MG63 (cell line): ENCODE data around the gene RBM4. TPM values are rescaled to one million over a fixed set of nuclear protein-coding genes. Genes with fewer than 3 reads are reported as not detected.

ENCODE experiments used
- DNase-seq: peaks from one replicate; pipeline ENCODE4 v3.0.0-alpha.2; 2020
- H3K27me3 ChIP-seq: fragments of 250-450 bp; sonication (Bioruptor Pico); 2 replicates; pipeline ENCODE4 v1.5.1; 2020; ENCODE audit warnings: mild to moderate bottlenecking, moderate library complexity
- H3K36me3 ChIP-seq: fragments of 250-450 bp; sonication (Bioruptor Pico); 2 replicates; pipeline ENCODE4 v1.5.1; 2020; ENCODE audit warnings: mild to moderate bottlenecking, moderate library complexity
- H3K4me3 ChIP-seq: fragments of 250-450 bp; sonication (Bioruptor Pico); 2 replicates; pipeline ENCODE4 v1.5.1; 2020; ENCODE audit warnings: mild to moderate bottlenecking, moderate library complexity
- H3K9me3 ChIP-seq: fragments of 250-450 bp; sonication (Bioruptor Pico); 2 replicates; pipeline ENCODE4 v1.5.1; 2020; ENCODE audit warnings: mild to moderate bottlenecking, moderate library complexity
- total RNA-seq: library from RNA; depleted of rRNA; stranded (reverse); fragments of >200 nt; shearing (Covaris generic); gene quantifications from 2 replicates; pipeline ENCODE4 v1.2.3, GENCODE V29; 2014; ENCODE audit warnings: low replicate concordance

The RBM4 gene
- total RNA-seq, 1 experiment from 2014 or later, result 213 TPM

GRCh38 chr11:66674964-66675602, 36.6 kb downstream of the RBM4 start:
- H3K36me3 ChIP-seq, result peaks cover 42% of the 10 kb centered on the region
- no peaks in the 10 kb centered on the region for H3K9me3 ChIP-seq

GRCh38 chr11:66676282-66676919, 37.9 kb downstream of the RBM4 start:
- H3K36me3 ChIP-seq, result peaks cover 30% of the 10 kb centered on the region
- peak overlapping the region; percentile 70 for H3K4me3 ChIP-seq
- no peaks in the 10 kb centered on the region for H3K9me3 ChIP-seq
- no peaks in the 10 kb centered on the region for H3K27me3 ChIP-seq
- DNase-seq, result no peak

More at GRCh38 chr11:66674964-66675602, 36.6 kb downstream of the RBM4 start:
- Histone ChIP-seq H3K27me3 (no peaks in the 10 kb centered on the region), H3K4me3 (no peak overlapping the region)
- no peak for DNase-seq

- peaks cover 29% of the 10 kb centered on the region for H3K36me3 ChIP-seq
- DNase-seq, result no peak
- H3K9me3 ChIP-seq, result no peaks in the 10 kb centered on the region
- no peaks in the 10 kb centered on the region for H3K27me3 ChIP-seq
- H3K4me3 ChIP-seq, result peak overlapping the region; percentile 70
Observed at GRCh38 chr11:66676931-66677598, 38.6 kb downstream of the RBM4 start.

- Histone ChIP-seq H3K9me3 (no peaks in the 10 kb centered on the region), H3K27me3 (no peaks in the 10 kb centered on the region), H3K4me3 (peak within 1 kb of the TSS; percentile 70), H3K36me3 (peaks cover 29% of the 10 kb centered on the region)
- DNase-seq, result peak; percentile 95
Observed at GRCh38 chr11:66677599-66678375, 39.3 kb downstream of the RBM4 start, which contains the start of gene RBM4B. RBM4B (minus strand) TSS chr11:66677887; CDS start chr11:66677079, 808 bp downstream.

GRCh38 chr11:66680966-66681645, 42.6 kb downstream of the RBM4 start:
- no peak for DNase-seq
- no peaks in the 10 kb centered on the region for H3K27me3 ChIP-seq
- H3K36me3 ChIP-seq, result peaks cover 6% of the 10 kb centered on the region
- H3K9me3 ChIP-seq, result no peaks in the 10 kb centered on the region
- no peak overlapping the region for H3K4me3 ChIP-seq

GRCh38 chr11:66683877-66684276, 45.4 kb downstream of the RBM4 start:
- Histone ChIP-seq H3K36me3 (no peaks in the 10 kb centered on the region; the same call in 1 of the 2 replicates), H3K27me3 (no peaks in the 10 kb centered on the region), H3K9me3 (no peaks in the 10 kb centered on the region), H3K4me3 (no peak overlapping the region)
- DNase-seq, result no peak

GRCh38 chr11:66684635-66685034, 46.1 kb downstream of the RBM4 start:
- no peak for DNase-seq

GRCh38 chr11:66685276-66686099, 47.0 kb downstream of the RBM4 start:
- Histone ChIP-seq H3K4me3 (no peak overlapping the region), H3K27me3 (no peaks in the 10 kb centered on the region)
- DNase-seq, result no peak

More at GRCh38 chr11:66684635-66685034, 46.1 kb downstream of the RBM4 start:
- Histone ChIP-seq H3K9me3 (no peaks in the 10 kb centered on the region), H3K27me3 (no peaks in the 10 kb centered on the region), H3K4me3 (no peak overlapping the region), H3K36me3 (no peaks in the 10 kb centered on the region; the same call in 1 of the 2 replicates)

GRCh38 chr11:66686100-66686785, 47.7 kb downstream of the RBM4 start:
- Histone ChIP-seq H3K27me3 (no peaks in the 10 kb centered on the region), H3K9me3 (no peaks in the 10 kb centered on the region), H3K36me3 (no peaks in the 10 kb centered on the region; the same call in 1 of the 2 replicates), H3K4me3 (no peak overlapping the region)
- DNase-seq, result no peak

More at GRCh38 chr11:66685276-66686099, 47.0 kb downstream of the RBM4 start:
- H3K9me3 ChIP-seq, result no peaks in the 10 kb centered on the region
- H3K36me3 ChIP-seq, result no peaks in the 10 kb centered on the region; the same call in 1 of the 2 replicates

- no peaks in the 10 kb centered on the region; the same call in 1 of the 2 replicates for H3K36me3 ChIP-seq
- H3K9me3 ChIP-seq, result no peaks in the 10 kb centered on the region
- no peak for DNase-seq
- no peak overlapping the region for H3K4me3 ChIP-seq
- H3K27me3 ChIP-seq, result no peaks in the 10 kb centered on the region
Observed at GRCh38 chr11:66686801-66687750, 48.6 kb downstream of the RBM4 start.

- no peak for DNase-seq
- Histone ChIP-seq H3K9me3 (no peaks in the 10 kb centered on the region), H3K4me3 (no peak overlapping the region)
Observed at GRCh38 chr11:66687831-66688281, 49.4 kb downstream of the RBM4 start.

GRCh38 chr11:66688561-66689534, 50.3 kb downstream of the RBM4 start:
- no peaks in the 10 kb centered on the region for H3K9me3 ChIP-seq
- DNase-seq, result no peak
- H3K36me3 ChIP-seq, result no peaks in the 10 kb centered on the region; the same call in 1 of the 2 replicates
- no peaks in the 10 kb centered on the region for H3K27me3 ChIP-seq
- H3K4me3 ChIP-seq, result no peak overlapping the region

More at GRCh38 chr11:66687831-66688281, 49.4 kb downstream of the RBM4 start:
- H3K36me3 ChIP-seq, result no peaks in the 10 kb centered on the region; the same call in 1 of the 2 replicates
- H3K27me3 ChIP-seq, result no peaks in the 10 kb centered on the region
